Glomerular visceral epithelial cell (primary cell): ENCODE measurements around the gene MPDZ.

Source experiments
- DNase-seq: peaks from one replicate; pipeline ENCODE4 v3.0.0-alpha.2; 2016; ENCODE audit errors: extremely low spot score

The MPDZ gene, protein sequence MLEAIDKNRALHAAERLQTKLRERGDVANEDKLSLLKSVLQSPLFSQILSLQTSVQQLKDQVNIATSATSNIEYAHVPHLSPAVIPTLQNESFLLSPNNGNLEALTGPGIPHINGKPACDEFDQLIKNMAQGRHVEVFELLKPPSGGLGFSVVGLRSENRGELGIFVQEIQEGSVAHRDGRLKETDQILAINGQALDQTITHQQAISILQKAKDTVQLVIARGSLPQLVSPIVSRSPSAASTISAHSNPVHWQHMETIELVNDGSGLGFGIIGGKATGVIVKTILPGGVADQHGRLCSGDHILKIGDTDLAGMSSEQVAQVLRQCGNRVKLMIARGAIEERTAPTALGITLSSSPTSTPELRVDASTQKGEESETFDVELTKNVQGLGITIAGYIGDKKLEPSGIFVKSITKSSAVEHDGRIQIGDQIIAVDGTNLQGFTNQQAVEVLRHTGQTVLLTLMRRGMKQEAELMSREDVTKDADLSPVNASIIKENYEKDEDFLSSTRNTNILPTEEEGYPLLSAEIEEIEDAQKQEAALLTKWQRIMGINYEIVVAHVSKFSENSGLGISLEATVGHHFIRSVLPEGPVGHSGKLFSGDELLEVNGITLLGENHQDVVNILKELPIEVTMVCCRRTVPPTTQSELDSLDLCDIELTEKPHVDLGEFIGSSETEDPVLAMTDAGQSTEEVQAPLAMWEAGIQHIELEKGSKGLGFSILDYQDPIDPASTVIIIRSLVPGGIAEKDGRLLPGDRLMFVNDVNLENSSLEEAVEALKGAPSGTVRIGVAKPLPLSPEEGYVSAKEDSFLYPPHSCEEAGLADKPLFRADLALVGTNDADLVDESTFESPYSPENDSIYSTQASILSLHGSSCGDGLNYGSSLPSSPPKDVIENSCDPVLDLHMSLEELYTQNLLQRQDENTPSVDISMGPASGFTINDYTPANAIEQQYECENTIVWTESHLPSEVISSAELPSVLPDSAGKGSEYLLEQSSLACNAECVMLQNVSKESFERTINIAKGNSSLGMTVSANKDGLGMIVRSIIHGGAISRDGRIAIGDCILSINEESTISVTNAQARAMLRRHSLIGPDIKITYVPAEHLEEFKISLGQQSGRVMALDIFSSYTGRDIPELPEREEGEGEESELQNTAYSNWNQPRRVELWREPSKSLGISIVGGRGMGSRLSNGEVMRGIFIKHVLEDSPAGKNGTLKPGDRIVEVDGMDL (N-terminal part only)

DNA sequence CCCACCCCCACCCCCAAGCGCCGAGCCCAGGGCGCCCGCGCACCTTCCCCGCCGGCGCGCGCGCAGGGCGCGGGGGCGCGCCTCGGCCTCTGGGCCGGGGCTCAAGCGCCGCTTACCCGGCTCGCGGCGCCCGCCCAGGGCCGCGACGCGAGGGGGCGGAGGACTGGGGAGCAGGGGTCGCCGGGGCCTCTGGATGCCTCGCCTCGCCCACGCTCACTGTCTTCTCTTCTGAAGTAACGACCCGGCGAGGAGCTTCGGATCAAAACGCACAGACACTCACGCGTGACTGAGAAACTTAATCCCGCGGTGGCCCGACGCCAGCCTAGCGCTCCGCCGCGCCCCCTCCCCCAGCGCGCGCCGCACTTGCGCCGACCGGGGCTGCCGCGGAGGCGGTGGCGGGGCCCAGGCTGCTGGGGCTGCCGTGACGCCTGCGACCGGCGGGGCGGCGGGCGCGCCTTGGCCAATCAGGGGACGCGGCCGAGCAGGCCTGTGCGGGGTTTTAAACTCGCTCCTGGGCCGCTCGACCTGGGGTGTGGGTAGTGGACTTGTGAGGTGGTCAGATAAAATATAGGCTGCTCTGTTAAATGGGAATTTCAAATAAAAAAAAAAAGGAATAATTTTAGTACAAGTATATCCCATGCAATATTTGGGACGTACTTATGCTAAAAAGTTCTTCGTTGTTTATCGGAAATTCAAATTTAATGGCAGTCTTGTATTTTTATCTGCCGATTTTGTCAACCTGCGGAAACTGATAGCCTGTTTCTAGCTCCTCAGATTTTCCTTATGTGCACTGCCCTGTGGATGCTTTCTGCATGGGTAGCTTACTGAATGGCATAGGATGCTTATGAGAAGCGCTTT, at the start of gene MPDZ:
MPDZ (minus strand) TSS at position 409 of the 858 bp plus-strand sequence. CDS start 29,377 bp downstream, outside the sequence.
- peak; percentile 71 for DNase-seq

DNA sequence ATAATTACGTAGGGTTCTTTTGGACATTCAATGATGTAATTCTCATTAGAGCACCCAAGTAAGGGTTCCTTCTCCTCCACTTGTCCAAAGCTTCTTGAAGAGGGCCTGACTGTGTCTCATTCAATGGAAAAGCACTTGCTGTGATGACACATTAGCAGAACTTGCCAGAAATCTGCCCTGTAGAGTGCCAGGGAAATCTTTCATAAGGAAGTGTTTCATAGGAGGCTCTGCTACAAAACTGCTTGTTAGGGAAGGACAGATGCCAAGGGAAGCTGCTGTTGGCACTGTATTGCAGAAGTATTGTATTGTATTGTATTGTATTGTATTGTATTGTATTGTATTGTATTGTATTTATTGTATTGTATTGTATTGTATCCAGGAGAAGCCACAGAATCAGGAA, 45.5 kb upstream of the MPDZ start:
- no peak for DNase-seq

DNA sequence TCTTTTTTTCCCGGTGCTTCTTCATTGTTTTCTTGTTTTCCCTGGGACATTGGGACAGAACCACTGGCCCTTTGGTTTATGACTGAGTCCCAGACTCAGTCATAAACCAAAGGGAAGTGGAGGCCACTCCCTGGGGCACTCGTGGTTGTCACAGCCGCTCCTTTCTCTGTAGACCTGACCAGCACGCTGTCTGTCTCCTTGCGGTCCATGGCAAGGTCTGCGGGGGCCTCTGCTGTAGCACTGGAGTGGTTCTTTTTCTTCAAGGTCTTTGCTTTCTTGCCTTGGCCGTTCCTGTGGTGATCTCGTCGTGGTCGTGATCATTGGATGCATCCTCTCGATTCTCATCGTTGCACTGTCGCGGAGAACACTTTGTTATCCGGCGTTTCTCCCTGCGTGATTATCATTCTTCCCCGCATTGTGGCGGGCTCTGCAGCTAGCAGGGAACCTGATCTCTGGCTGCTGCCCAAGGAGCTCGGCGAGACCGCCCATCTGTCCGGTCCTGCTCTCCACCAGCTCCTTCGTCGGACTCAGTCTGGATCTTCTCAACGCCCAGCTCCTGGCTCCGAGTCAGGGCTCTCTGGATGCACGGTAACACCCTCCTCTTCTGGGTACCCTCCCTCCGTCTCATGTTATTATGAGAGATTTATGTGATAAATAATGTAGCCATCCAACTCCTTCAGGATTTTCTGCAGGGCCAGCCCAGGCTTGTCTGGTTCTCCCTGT, 43.5 kb upstream of the MPDZ start:
- DNase-seq = no peak

DNA sequence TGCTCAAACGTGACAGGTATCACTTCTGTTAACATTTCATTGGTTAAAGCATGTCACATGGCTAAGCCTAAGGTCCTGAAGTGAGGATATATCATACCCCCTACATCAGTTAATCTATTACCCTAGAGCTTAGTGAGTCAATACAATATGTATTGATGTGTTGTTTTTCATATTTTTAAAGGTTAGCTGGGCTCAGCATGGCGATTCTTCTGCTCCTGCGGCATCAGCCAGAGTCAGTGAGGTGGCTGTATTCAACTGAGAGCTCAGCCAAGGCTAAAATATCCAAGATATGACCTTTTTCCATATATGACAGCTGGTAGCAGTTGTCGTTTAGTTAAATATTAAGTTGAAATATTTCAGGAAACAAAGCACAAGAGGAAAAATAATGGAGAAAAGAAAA, 38.5 kb upstream of the MPDZ start:
- DNase-seq = no peak

DNA sequence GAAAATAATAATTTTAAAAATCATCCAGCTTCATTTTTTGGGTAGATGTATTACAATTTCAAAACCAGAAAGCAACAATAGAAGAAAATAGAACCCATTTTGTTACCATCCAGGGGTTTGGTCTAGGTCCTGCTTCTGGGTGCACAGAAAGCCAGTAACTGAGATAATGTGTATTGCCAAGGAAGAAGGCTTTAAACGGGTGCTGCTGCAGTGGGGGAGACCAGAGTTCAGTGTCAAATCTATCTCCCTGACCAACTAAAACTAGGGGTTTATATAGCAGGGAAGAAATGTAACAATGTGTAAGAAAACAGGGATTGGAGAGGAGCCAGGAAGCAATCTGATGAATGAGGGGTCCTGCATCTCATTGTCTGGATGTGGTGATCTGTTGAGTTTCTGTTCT, 17.5 kb upstream of the MPDZ start:
- no peak for DNase-seq

DNA sequence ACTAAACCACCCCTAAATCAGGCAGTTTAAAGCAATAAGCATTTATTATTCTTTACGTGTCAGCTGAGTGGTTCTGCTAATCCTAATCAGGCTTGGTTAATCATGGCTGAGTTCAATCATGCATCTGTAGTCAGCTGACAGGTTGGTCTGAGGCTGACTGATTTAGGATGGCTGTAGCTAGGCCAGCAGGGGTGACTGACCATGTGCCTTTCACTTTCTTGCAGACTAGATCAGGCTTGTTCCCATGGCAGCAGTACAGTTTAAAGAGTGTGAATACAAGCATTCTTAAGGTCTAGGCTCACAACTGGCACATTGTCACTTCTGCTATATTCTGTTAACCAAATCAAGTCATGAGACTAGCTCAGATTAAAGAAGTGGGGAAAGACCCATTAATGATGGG, 16.1 kb upstream of the MPDZ start:
- peak; percentile 23 for DNase-seq

DNA sequence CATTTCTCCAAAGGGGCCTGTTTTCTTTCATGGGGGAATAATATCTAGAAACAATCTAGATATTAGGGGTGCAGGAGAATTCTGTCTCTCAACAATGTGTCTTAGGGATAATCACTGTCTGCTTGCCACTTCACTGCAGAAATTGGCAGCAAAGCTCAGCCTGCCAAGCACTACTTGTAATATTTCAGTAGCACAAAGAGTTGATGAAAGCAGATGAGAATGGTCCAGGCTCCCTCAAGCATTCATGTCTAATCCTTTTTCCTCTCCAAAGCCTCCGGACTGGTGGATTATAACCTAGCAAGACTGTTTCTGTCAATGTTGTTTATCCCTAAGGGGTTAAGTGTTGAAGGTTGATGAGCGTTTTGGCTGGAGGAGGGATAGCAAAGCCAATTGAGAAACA, 13.3 kb upstream of the MPDZ start:
- no peak for DNase-seq

DNA sequence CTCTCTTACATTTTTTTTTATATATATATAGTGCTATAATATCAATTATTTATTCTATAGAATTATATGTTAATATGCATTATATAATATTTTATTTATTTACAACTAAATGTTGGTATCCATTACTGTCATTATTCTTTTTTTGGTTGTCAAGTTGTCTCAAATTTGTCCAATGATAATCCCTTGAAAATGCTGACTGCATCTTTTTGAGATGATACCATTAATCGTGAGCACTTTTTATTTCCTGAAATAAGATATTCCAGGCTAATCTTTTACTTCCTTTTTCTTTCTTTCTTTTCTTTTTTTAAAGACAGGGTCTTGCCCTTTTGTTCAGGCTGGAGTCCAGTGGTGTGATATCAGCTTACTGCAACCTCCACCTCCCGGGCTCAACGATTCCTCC, 12.7 kb upstream of the MPDZ start:
- DNase-seq = no peak

DNA sequence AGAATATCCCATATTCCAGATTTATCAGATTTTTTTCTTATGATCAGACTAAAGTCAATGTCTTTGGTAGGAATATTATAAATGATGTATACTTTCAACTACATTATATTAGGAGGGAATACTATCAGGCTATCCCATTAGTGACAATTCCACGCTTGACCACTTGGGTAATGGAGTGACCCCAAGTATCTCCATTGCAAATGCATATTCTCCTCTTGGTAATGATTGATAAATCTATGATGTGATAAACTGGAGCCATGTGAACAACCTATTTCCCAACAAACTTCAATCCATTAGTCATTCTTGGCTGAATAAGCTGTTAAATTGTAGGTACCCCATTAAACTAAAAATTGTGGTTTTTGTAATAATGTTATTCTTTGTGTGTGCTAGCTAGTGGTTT, 12.2 kb upstream of the MPDZ start:
- DNase-seq = no peak

DNA sequence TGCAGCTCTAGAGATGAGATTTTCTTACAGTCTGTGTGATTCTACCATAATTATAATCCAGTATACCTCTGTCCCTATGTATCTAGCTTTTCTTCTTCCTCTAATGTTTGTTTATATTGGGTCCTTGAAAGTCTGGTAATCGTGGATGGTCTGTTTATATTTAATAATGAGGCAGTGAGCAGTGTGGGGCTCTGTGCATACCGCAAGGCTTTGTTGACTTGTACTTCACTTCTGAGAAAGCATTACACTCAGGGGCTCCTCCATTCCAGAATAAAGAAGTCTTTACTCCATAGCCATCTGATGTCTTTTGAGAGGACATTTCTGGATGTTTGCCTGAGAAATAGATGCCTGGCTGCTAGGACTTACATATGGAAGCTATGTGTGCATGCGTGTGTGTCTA, 4.5 kb upstream of the MPDZ start:
- DNase-seq = no peak

DNA sequence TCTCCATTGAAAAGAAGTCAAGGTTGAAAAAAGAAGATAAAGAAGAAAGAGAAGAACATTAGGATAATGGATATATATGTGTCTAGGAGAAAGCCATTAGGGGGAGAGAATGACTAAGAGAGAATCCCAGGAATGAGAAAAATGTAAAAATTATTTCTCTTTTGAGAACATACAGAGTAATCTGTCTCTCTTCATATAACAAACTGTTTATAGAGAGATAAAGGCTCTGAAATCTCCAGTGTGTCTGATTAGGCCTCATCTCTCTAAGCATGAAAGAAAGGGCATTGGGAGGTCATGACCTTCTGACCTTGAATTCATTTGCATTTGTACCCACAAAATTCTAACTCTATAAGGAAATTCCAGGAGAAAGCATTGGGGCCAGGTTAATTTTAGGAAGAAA, 3.5 kb upstream of the MPDZ start:
- DNase-seq = no peak

DNA sequence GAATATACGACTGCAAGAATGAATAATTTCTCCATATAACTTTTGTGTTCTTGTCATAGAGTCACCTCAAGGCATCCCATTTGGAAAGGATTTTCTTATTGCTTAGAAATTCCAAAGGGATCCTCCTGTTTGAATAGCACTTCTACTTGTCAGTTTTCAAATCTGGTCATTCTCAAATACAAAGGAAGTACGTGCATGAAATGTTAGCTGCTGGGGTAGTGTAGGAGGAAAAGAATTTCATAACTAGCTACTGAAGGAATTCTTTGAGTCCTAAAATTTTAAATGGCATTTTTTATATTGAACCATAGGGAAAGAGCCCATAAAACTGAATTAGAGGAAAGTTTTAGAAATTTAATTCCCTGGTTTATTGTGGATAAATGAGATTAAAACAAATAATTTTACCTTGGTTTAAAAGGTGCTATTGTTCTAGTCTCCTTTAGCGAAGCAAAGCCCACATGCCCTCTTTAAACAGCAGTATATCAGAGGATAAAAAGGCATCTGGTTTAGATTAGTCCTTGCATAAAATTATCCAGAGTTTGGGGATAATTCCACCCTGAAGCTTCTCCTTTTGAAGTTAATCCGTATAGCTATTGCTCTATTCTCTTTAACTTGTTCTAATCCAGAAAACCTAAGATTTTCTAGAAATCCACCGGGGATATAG, 2.0 kb upstream of the MPDZ start:
- DNase-seq = no peak

DNA sequence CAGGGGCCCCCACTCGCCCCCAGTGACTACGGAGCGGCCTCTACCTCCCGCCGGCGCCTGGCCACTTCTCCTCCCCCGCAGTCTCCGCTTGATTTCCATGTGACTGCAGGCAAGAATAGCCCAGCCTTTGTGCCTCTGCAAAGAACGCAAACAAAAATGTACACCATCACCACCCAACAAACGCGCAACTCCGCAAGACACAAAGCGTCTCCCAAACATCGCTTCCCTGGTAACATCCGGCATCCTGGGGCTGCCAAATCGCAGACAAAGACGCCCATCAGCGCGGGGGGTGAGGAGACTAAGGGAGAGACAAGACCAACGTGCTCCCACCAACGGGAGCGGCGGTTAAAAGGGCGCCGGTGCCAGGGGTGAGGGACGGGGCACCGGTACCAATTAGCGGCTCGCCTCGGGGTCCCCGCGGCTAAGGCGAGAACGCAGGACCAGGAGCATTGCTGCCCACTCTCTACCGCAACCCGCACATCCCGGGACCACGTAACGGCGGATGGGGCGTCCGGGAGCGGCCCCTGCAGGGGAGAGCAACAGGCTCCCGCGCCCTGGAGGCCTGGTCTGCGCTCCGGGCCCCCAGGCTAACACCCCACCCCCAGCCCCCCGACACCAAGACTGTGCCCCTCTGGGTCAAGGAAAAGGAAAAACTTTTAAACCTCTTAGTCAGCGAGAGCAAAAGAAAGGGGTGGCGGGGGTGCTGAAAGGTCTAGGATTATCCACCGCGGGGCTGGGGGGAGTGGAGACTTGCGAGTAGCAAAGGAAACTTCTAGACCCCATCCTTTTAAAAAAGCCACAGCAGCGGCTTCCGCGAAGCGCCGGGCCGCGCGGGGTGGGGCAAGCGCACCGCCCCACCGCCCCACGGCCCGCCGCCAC, 885 bp downstream of the MPDZ start:
- peak; percentile 50 for DNase-seq

DNA sequence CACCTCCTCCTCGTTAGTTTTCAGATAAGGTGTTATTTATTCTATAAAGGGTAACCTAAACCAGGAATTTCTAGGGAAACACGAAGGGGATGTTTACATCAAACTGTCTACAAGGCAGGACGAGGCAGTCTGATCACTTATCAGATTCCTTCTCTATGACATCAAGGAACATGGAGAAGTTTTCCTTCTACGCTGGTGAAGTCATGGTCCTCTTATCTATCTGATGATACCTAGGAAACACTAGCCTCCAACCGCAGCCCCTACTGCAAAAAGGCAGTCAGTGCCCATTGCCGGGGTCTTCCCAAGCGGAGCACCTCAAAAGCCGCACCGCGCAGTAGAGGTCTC, 1.5 kb downstream of the MPDZ start:
- peak; percentile 7 for DNase-seq

DNA sequence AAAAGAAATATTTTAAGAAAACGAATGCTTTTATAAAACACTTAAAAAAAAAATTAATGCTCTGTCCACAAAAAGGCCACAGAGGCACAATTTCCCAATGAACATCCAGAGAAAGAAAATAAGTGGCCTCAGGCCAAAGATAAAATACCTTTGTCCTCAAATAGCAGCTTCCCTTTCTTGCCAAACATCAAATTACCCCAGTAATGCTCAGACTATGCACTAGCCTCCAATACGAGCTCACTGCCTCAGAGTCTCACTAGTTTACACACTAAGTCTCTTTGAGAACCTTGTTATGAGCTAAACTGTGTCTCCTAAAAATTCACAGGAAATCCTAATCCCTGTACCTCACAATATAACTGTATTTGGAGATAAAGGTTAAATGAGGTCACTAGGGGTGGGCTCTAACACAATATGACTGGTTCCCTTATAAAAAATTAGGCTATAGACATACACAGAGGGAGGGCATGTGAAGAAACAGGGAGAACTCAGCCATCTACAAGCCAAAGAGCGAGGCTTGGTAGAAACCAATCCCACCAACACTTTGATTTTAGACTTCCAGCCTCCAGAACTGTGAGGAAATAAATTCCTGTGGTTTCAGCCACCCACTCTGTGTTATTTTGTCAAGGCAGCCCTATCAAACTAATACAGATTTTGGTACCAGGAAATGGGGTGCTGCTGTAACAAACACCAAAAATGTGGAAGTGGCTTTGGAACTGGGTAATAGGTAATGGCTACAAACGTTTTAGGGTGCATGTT, 4.4 kb downstream of the MPDZ start:
- DNase-seq = no peak

DNA sequence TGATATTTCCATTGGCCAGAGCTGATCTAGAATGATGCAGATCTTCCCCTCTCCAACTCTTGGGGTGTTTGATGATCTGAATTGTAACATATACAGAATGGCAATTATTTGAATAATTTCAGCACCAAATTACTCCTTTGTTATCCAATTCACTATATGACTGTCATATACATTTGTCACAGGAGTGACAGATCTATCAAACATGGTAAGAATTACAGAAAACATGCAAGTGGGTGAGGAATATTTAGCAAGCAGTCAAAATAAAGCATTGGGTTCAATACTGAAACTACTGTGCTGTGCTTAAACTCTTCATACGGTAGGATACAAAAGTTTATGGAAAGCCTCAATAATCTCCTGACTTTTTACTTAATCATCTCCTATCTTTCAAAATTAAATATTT, 8.8 kb downstream of the MPDZ start:
- DNase-seq = no peak

DNA sequence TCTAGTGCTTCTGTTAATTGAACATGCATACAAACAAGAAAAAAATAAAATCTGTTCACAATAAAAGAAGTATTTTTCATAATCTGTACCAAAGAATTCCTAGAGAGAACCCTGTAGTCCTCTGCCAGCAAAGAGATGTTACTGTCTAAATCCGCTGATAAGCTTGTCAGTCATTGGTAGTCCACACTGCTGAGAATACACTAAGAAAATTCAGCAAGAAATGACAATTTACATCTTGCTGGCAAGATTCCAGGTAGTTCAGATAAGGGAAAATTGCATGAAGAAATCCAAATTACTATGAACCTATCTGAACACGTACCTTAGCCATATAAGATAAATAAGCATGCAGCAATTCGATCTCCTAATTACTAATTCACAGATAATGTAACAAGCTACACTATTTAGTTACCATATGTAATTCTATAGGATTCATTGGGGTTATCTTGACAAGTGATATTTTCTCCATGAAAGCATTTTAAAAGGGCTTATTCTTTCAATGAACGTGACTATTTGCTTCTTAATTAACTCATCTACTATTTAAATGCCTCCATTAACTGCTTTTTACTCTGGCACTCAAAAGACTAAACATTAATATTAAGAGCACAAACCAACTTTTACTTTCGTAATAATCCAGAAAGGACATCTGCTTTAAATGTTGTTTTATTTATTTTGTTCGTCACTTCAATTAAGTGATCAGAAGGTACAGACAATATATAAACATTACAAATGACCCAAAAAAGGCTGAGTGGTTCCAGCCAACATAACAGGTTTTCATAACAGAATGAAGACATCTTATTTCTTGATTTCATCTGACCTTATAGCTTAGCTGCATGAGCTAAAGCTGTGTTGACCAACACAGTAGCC, 9.7 kb downstream of the MPDZ start:
- DNase-seq = no peak

DNA sequence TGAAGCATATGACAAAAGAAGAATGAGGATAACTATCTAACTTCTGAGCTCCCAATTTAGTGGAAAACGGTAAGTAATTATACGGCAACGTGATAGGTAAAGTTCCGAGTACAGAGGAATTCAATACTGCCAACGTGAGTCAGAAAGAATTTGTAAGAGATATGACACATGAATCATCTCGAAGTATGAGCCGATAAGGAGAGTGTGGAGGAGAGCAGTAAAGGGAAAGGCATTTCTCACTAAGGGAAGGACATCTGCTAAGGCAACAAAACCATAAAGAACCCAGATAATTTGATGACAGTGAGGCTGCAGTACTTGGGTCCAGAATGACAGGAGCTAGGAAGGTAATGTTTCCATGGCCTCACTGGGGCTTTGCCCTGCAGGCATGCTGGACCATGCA, 11.0 kb downstream of the MPDZ start:
- DNase-seq = peak; percentile 5
